H1 (cell line): ENCODE measurements around the gene MYL5. TPM values are rescaled to one million over a fixed set of nuclear protein-coding genes. Genes with fewer than 3 reads are reported as not detected.

Experiments used
- CTCF ChIA-PET: fragments of 300-600 bp; sonication (Branson Sonifier 250); formaldehyde crosslinking; loops from one replicate; lab custom pipeline; 2021; ENCODE audit not compliant: partially characterized antibody; lab: Charles Lee
- POLR2A ChIA-PET: fragments of 300-600 bp; sonication (Branson Sonifier 250); formaldehyde crosslinking; loops from one replicate; lab custom pipeline; 2021; ENCODE audit warnings: inconsistent platforms; ENCODE audit not compliant: partially characterized antibody; lab: Charles Lee
- DNase-seq, 2 experiments: peaks; one replicate each; pipeline versions ENCODE4 v3.0.0 to v3.0.0-alpha.2; 2010 to 2022; ENCODE audit warnings: low spot score in 2 of 2, low read depth in 1 of 2, mixed read lengths in 1 of 2
- FAIRE-seq: peaks from 2 replicates; lab custom pipeline; 2011; peaks lifted over from hg19 to GRCh38; lab: Jason Lieb, UNC
- H2AFZ ChIP-seq: 2 replicates; pipeline ENCODE4 v1.8.1; 2012; ENCODE audit warnings: low read length, inconsistent platforms
- H2AK5ac ChIP-seq: 2 replicates; pipeline ENCODE4 v1.6.1; 2013; ENCODE audit warnings: low read depth, low read length
- H2BK120ac ChIP-seq: replicated peaks from 2 replicates; pipeline ENCODE3; 2013; ENCODE audit warnings: low read depth, low read length, inconsistent platforms
- H2BK12ac ChIP-seq: 2 replicates; pipeline ENCODE4 v1.6.1; 2013; ENCODE audit warnings: low read depth, low read length
- H2BK15ac ChIP-seq: 2 replicates; pipeline ENCODE4 v1.6.1; 2013; ENCODE audit warnings: low read length
- H2BK20ac ChIP-seq: 2 replicates; pipeline ENCODE4 v1.6.1; 2013; ENCODE audit warnings: low read length
- H2BK5ac ChIP-seq: 2 replicates; pipeline ENCODE4 v1.6.1; 2013; ENCODE audit warnings: low read depth, low read length
- H3K14ac ChIP-seq: 2 replicates; pipeline ENCODE4 v1.6.1; 2013; ENCODE audit warnings: inconsistent platforms; ENCODE audit not compliant: insufficient read length
- H3K18ac ChIP-seq: 2 replicates; pipeline ENCODE4 v1.6.1; 2013; ENCODE audit warnings: low read length; ENCODE audit errors: extremely low read depth
- H3K23ac ChIP-seq: 2 replicates; pipeline ENCODE4 v1.6.1; 2013; ENCODE audit warnings: inconsistent platforms; ENCODE audit not compliant: insufficient read length
- H3K23me2 ChIP-seq: 2 replicates; pipeline ENCODE4 v1.6.1; 2013; ENCODE audit warnings: low read depth, low read length
- H3K27ac ChIP-seq: 2 replicates; pipeline ENCODE4 v1.6.1; 2011; ENCODE audit warnings: low read depth, low read length, inconsistent platforms
- H3K27me3 ChIP-seq, 4 experiments: replicated peaks in 1 of 4; 1 replicate in 1 of 4; 2 replicates in 3 of 4; pipeline versions ENCODE4 v1.6.1 to v1.8.1; 2011 to 2013; ENCODE audit warnings: low read length in 3 of 4, mild to moderate bottlenecking in 3 of 4, inconsistent platforms in 2 of 4, mixed read lengths in 2 of 4, moderate library complexity in 1 of 4; ENCODE audit not compliant: control insufficient read depth in 3 of 4, insufficient read depth in 3 of 4; ENCODE audit errors: extremely low read depth in 1 of 4
- H3K36me3 ChIP-seq, 4 experiments: 2 replicates each; pipeline versions ENCODE4 v1.6.1 to v1.8.1; 2011 to 2013; ENCODE audit warnings: mild to moderate bottlenecking in 4 of 4, low read length in 3 of 4, moderate library complexity in 2 of 4, control low read depth in 1 of 4, inconsistent platforms in 1 of 4; ENCODE audit not compliant: insufficient read depth in 4 of 4, control insufficient read depth in 2 of 4
- H3K4ac ChIP-seq: replicated peaks from 2 replicates; pipeline ENCODE3; 2013; ENCODE audit warnings: low read length, low read depth, mixed read lengths, inconsistent platforms; ENCODE audit not compliant: insufficient read length
- H3K4me1 ChIP-seq, 4 experiments: replicated peaks in 1 of 4; 1 replicate in 1 of 4; 2 replicates in 3 of 4; pipeline versions ENCODE4 v1.6.1 to v1.8.1; 2011 to 2013; ENCODE audit warnings: low read length in 3 of 4, inconsistent platforms in 2 of 4, mixed read lengths in 1 of 4; ENCODE audit not compliant: insufficient read depth in 4 of 4, control insufficient read depth in 3 of 4
- H3K4me2 ChIP-seq, 2 experiments: 2 replicates each; pipeline versions ENCODE4 v1.6.1 to v1.8.1; 2011 to 2013; ENCODE audit warnings: low read depth in 2 of 2, low read length in 2 of 2, control low read depth in 1 of 2, inconsistent platforms in 1 of 2, mild to moderate bottlenecking in 1 of 2; ENCODE audit not compliant: insufficient read depth in 1 of 2
- H3K4me3 ChIP-seq, 4 experiments: fragments of 200-600, 300-600 bp in 1 of 4; sonication (generic), shearing (Covaris generic), sonication (Bioruptor Twin) in 1 of 4; 2 replicates each; pipeline versions ENCODE4 v1.5.1 to v1.8.1; 2011 to 2016; ENCODE audit warnings: low read length in 4 of 4, low read depth in 3 of 4, control low read depth in 2 of 4, inconsistent platforms in 2 of 4, mild to moderate bottlenecking in 2 of 4, mixed read lengths in 1 of 4, moderate library complexity in 1 of 4; ENCODE audit not compliant: insufficient read depth in 2 of 4; ENCODE audit errors: extremely low read depth in 1 of 4
- H3K56ac ChIP-seq: replicated peaks from 2 replicates; pipeline ENCODE3; 2013; ENCODE audit warnings: low read depth, mild to moderate bottlenecking, mixed read lengths, low read length, inconsistent platforms; ENCODE audit not compliant: insufficient read length
- H3K79me1 ChIP-seq: 2 replicates; pipeline ENCODE4 v1.6.1; 2013; ENCODE audit warnings: low read depth, low read length, control low read depth
- H3K79me2 ChIP-seq, 2 experiments: 2 replicates each; pipeline versions ENCODE4 v1.6.1 to v1.8.1; 2012 to 2013; ENCODE audit warnings: low read length in 2 of 2, mild to moderate bottlenecking in 2 of 2, inconsistent platforms in 1 of 2; ENCODE audit not compliant: insufficient read depth in 2 of 2, control insufficient read depth in 1 of 2
- H3K9ac ChIP-seq, 4 experiments: replicated peaks in 1 of 4; 1 replicate in 1 of 4; 2 replicates in 3 of 4; pipeline versions ENCODE4 v1.6.1 to v1.8.1; 2011 to 2013; ENCODE audit warnings: low read depth in 3 of 4, low read length in 3 of 4, control low read depth in 2 of 4, mild to moderate bottlenecking in 2 of 4, moderate library complexity in 2 of 4, inconsistent platforms in 1 of 4; ENCODE audit errors: extremely low read depth in 1 of 4
- H3K9me3 ChIP-seq, 2 experiments: 2 replicates each; pipeline versions ENCODE4 v1.6.1 to v1.8.1; 2012 to 2013; ENCODE audit warnings: mild to moderate bottlenecking in 2 of 2, moderate library complexity in 2 of 2, control low read depth in 1 of 2, inconsistent platforms in 1 of 2, low read depth in 1 of 2, low read length in 1 of 2, mixed read lengths in 1 of 2; ENCODE audit not compliant: insufficient read depth in 2 of 2
- H4K20me1 ChIP-seq, 2 experiments: replicated peaks in 1 of 2; 2 replicates each; pipeline versions ENCODE3 to v1.8.1; 2011 to 2013; ENCODE audit warnings: inconsistent platforms in 2 of 2, low read length in 2 of 2, mild to moderate bottlenecking in 1 of 2; ENCODE audit not compliant: insufficient read depth in 2 of 2, control insufficient read depth in 1 of 2
- H4K5ac ChIP-seq: 2 replicates; pipeline ENCODE4 v1.6.1; 2013; ENCODE audit warnings: low read length, low read depth, mixed read lengths, inconsistent platforms; ENCODE audit not compliant: insufficient read length
- H4K8ac ChIP-seq: 2 replicates; pipeline ENCODE4 v1.8.0; 2013; ENCODE audit warnings: mild to moderate bottlenecking, moderate library complexity, low read length, inconsistent platforms; ENCODE audit not compliant: insufficient read depth; ENCODE audit errors: extremely low read depth
- H4K91ac ChIP-seq: replicated peaks from 2 replicates; pipeline ENCODE3; 2013; ENCODE audit warnings: low read length, mixed read lengths, inconsistent platforms; ENCODE audit not compliant: insufficient read length
- EGR1 ChIP-seq: IDR thresholded peaks from 2 replicates; pipeline ENCODE4 v1.6.1; 2011; ENCODE audit warnings: low read depth, low read length, borderline replicate concordance
- GABPA ChIP-seq: IDR thresholded peaks from 2 replicates; pipeline ENCODE4 v1.6.1; 2011; ENCODE audit warnings: mild to moderate bottlenecking, low read length, moderate library complexity, borderline replicate concordance; ENCODE audit not compliant: insufficient read depth
- JUN ChIP-seq: IDR thresholded peaks from 2 replicates; pipeline ENCODE4 v1.6.1; 2011; ENCODE audit warnings: low read depth, mild to moderate bottlenecking, improper control_type of control experiment, low read length
- WGBS, 2 experiments: shearing (Covaris generic) in 1 of 2; methylation state at CpG; one replicate each; pipeline versions ENCODE4 v1.1.6 to v1.1.7; 2013 to 2015; ENCODE audit warnings: low lambda C conversion rate in 2 of 2, mixed read lengths in 2 of 2, inconsistent platforms in 1 of 2, low coverage in 1 of 2, missing lambda C conversion rate in 1 of 2; ENCODE audit not compliant: insufficient replicate concordance in 2 of 2, insufficient coverage in 1 of 2, insufficient read length in 1 of 2; ENCODE audit errors: extremely low coverage in 1 of 2, missing lambda C conversion rate in 1 of 2; 5-methylcytosine and 5-hydroxymethylcytosine counted together
- polyA plus RNA-seq, 7 experiments: library from polyadenylated mRNA; depleted of rRNA in 3 of 7; stranded (reverse) in 5 of 7; unstranded in 2 of 7; fragments of >200 nt in 5 of 7; fragments of 200-250 nt in 2 of 7; gene quantifications; 1 replicate in 5 of 7; 2 replicates in 1 of 7; 4 replicates in 1 of 7; pipeline versions ENCODE4 v1.2.1 to v1.2.3, GENCODE V29; 2011 to 2013; ENCODE audit warnings: missing spikeins in 2 of 7, mixed read lengths in 2 of 7
- total RNA-seq: library from RNA; stranded (reverse); fragmentation: NEBNext Ultra II Directional; extraction: Animal tissue kit (Norgen Biotek cat#: 25700); gene quantifications from 2 replicates; pipeline ENCODE4 v1.2.1, GENCODE V29; 2021

Gene MYL5
- total and polyA plus RNA-seq, 2 of the 8 experiments (the other 6 are each of a cell fraction or from before 2014, with no cell fraction given): 5.7 to 6.8 TPM

DNA sequence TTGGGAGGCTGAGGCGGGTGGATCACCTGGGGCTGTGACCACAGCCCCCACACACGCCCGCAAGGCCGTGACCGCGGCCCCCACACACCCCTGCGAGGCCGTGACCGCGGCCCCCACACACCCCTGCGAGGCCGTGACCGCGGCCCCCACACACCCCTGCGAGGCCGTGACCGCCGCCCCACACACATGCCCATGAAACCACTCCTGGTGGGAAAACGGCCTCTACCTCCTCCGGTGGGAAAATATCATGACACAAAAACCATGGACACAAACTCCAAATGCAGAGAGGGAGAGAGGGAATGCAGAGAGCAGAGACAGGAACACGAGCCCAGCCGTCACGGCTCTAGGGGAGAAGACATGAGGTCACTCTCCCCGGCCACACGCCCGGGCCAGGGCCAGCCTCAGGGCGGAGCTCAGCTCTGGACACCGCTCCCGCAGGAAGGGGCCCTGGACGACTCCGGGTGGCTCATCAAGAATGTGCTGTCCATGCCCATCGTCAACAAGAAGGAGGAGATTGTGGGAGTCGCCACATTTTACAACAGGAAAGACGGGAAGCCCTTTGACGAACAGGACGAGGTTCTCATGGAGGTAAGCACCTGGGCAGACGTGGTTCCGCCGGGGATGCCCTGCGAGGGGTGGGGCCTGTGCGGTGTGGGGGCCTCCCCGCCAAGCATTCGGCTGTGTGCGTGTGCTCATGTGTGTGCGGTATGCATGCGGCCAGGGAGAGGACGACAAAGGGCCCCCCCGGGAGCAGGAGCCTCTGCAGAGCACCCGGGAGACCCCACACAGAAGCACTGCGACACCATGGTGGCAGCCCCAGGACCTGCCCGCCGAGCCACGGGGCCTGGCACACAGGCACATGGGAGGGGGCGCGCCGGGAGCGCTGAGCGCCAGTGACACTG, 17.7 kb upstream of the MYL5 start:
- 92% methylated on average over 33 of the region's 58 CpGs; no CpG with 5 or more reads in 1 of the 2 experiments for WGBS, 2 experiments
- FAIRE-seq (no peak), DNase-seq (no peak)
- Histone ChIP-seq H3K4me3 (no peak overlapping the region), H3K79me1 (no peaks in the 10 kb centered on the region), H2BK120ac (no peak overlapping the region), H4K20me1 (peaks cover 0 to 17% of the 10 kb centered on the region in 2 experiments), H3K56ac (no peak overlapping the region), H3K27ac (no peak overlapping the region), H3K27me3 (peaks cover 0 to 11% (median 0%) of the 10 kb centered on the region in 4 experiments; a peak in 2 of 7 replicates), H3K14ac (no peak overlapping the region), H2BK12ac (no peak overlapping the region), H3K4me2 (no peak overlapping the region), H2BK5ac (no peak overlapping the region), H3K23me2 (peaks cover 4% of the 10 kb centered on the region; the same call in 1 of the 2 replicates), H3K4ac (no peak overlapping the region), H2BK15ac (no peak overlapping the region), H4K8ac (no peak overlapping the region), H3K9ac (no peak overlapping the region), H3K79me2 (no peaks in the 10 kb centered on the region), H3K18ac (no peak overlapping the region), H3K4me1 (no peaks in the 10 kb centered on the region), H2AK5ac (no peak overlapping the region), H3K23ac (no peak overlapping the region), H2BK20ac (no peak overlapping the region), H3K9me3 (no peaks in the 10 kb centered on the region), H3K36me3 (no peaks in the 10 kb centered on the region; a peak in 1 of 8 replicates), H2AFZ (no peak overlapping the region), H4K5ac (no peak overlapping the region), H4K91ac (no peak overlapping the region)
- POLR2A ChIA-PET: interaction anchor here (0.6 to 1.5 kb wide), 6 partner anchors 9 to 134 kb away, joined by 3 to 7 read pairs (median 3); no protein-coding TSS in a partner anchor
- CTCF ChIA-PET: interaction anchor here (0.7 kb wide), 2 partner anchors 8 to 55 kb away, joined by 3 read pairs; no protein-coding TSS in a partner anchor
- TF ChIP-seq JUN (no peak), EGR1 (no peak), GABPA (no peak)
